IMR-90 (cell line): ENCODE data around the gene TMUB1. TPM values are rescaled to one million over a fixed set of nuclear protein-coding genes. Genes with fewer than 3 reads are reported as not detected.

Experiments used
- ATAC-seq: fragments of 200-7000 bp; cut with Tn5 transposase; 2 replicates; pipeline ENCODE4 v1.9.1; 2020; ENCODE audit warnings: low read depth, mild to moderate bottlenecking, moderate library complexity
- BruUV-seq: library from RNA; stranded (reverse); fragments of 400-500 nt; replicated peaks from 2 replicates; lab custom pipeline; 2021; lab: Mats Ljungman, UMichigan
- CTCF ChIA-PET: fragments of 300-600 bp; formaldehyde crosslinking; extraction: SDS; loops from one replicate; lab custom pipeline; 2021; ENCODE audit warnings: antibody characterized with exemption; lab: Yijun Ruan, JAX
- POLR2A ChIA-PET: fragments of 300-600 bp; sonication (Branson Sonifier 250); formaldehyde crosslinking; loops from one replicate; lab custom pipeline; 2022; ENCODE audit warnings: antibody characterized with exemption; ENCODE audit not compliant: unreplicated experiment; lab: Charles Lee
- DNase-seq: peaks from one replicate; pipeline ENCODE4 v3.0.0; 2013
- H2AFZ ChIP-seq: replicated peaks from 2 replicates; pipeline ENCODE3; 2013; ENCODE audit warnings: low read length, mild to moderate bottlenecking; ENCODE audit not compliant: poor library complexity
- H2AK5ac ChIP-seq: 2 replicates; pipeline ENCODE4 v1.6.1; 2013; ENCODE audit warnings: low read depth, low read length, inconsistent platforms
- H2AK9ac ChIP-seq: replicated peaks from 2 replicates; pipeline ENCODE3; 2013; ENCODE audit warnings: mild to moderate bottlenecking, low read depth, low read length, moderate library complexity; ENCODE audit not compliant: poor library complexity
- H2BK120ac ChIP-seq: 2 replicates; pipeline ENCODE4 v1.6.1; 2013; ENCODE audit warnings: low read depth, low read length, inconsistent platforms
- H2BK15ac ChIP-seq: 3 replicates; pipeline ENCODE4 v1.6.1; 2013; ENCODE audit warnings: low read depth, low read length, inconsistent platforms
- H2BK20ac ChIP-seq: 2 replicates; pipeline ENCODE4 v1.6.1; 2013; ENCODE audit warnings: low read depth, mild to moderate bottlenecking, inconsistent platforms, low read length, moderate library complexity
- H2BK5ac ChIP-seq: 2 replicates; pipeline ENCODE4 v1.6.1; 2013; ENCODE audit warnings: mild to moderate bottlenecking, low read depth, low read length, inconsistent platforms; ENCODE audit not compliant: poor library complexity, severe bottlenecking
- H3K14ac ChIP-seq: replicated peaks from 2 replicates; pipeline ENCODE4 v1.6.1; 2013; ENCODE audit warnings: low read depth, low read length, inconsistent platforms
- H3K18ac ChIP-seq: 2 replicates; pipeline ENCODE4 v1.6.1; 2013; ENCODE audit warnings: low read depth, low read length, control low read depth
- H3K23ac ChIP-seq: 2 replicates; pipeline ENCODE4 v1.6.1; 2013; ENCODE audit warnings: low read depth, low read length, inconsistent platforms
- H3K27ac ChIP-seq: 2 replicates; pipeline ENCODE4 v1.5.1; 2013; ENCODE audit warnings: mild to moderate bottlenecking, control low read depth, low read length; ENCODE audit not compliant: insufficient read depth
- H3K27me3 ChIP-seq: 2 replicates; pipeline ENCODE4 v1.6.1; 2013; ENCODE audit warnings: low read length; ENCODE audit not compliant: control insufficient read depth, insufficient read depth
- H3K36me3 ChIP-seq: 2 replicates; pipeline ENCODE4 v1.6.1; 2013; ENCODE audit warnings: low read length, mixed read lengths; ENCODE audit not compliant: control insufficient read depth, insufficient read depth
- H3K4ac ChIP-seq: 2 replicates; pipeline ENCODE4 v1.6.1; 2013; ENCODE audit warnings: low read depth, low read length, inconsistent platforms
- H3K4me1 ChIP-seq: 2 replicates; pipeline ENCODE4 v1.6.1; 2013; ENCODE audit warnings: low read length, mixed read lengths; ENCODE audit not compliant: control insufficient read depth, insufficient read depth
- H3K4me2 ChIP-seq: 2 replicates; pipeline ENCODE4 v1.6.1; 2013; ENCODE audit warnings: low read depth, mild to moderate bottlenecking, control low read depth, low read length, moderate library complexity
- H3K4me3 ChIP-seq: 2 replicates; pipeline ENCODE4 v1.5.1; 2013; ENCODE audit warnings: low read depth, mild to moderate bottlenecking, control low read depth, low read length, moderate library complexity; ENCODE audit not compliant: insufficient read depth
- H3K56ac ChIP-seq: 2 replicates; pipeline ENCODE4 v1.6.1; 2013; ENCODE audit warnings: low read length, inconsistent platforms; ENCODE audit not compliant: insufficient read depth; ENCODE audit errors: extremely low read depth
- H3K79me1 ChIP-seq, 2 experiments: 2 replicates each; pipeline ENCODE4 v1.6.1; 2013; ENCODE audit warnings: low read length in 2 of 2, inconsistent platforms in 1 of 2, low read depth in 1 of 2
- H3K9ac ChIP-seq: 2 replicates; pipeline ENCODE4 v1.6.1; 2013; ENCODE audit warnings: low read depth, low read length, control low read depth
- H3K9me1 ChIP-seq: 2 replicates; pipeline ENCODE4 v1.6.1; 2013; ENCODE audit warnings: low read length, inconsistent platforms; ENCODE audit not compliant: insufficient read depth
- H3K9me3 ChIP-seq: 2 replicates; pipeline ENCODE4 v1.6.1; 2013; ENCODE audit warnings: low read length; ENCODE audit not compliant: control insufficient read depth, insufficient read depth
- H4K20me1 ChIP-seq: 2 replicates; pipeline ENCODE4 v1.6.1; 2013; ENCODE audit warnings: low read length, inconsistent platforms; ENCODE audit not compliant: insufficient read depth
- H4K5ac ChIP-seq: 2 replicates; pipeline ENCODE4 v1.6.1; 2013; ENCODE audit warnings: mild to moderate bottlenecking, low read depth, low read length, control low read depth
- H4K8ac ChIP-seq, 2 experiments: 2 replicates each; pipeline ENCODE4 v1.6.1; 2013; ENCODE audit warnings: low read depth in 2 of 2, low read length in 2 of 2, control low read depth in 1 of 2, inconsistent platforms in 1 of 2
- H4K91ac ChIP-seq: 2 replicates; pipeline ENCODE4 v1.6.1; 2013; ENCODE audit warnings: low read depth, low read length, inconsistent platforms; ENCODE audit not compliant: insufficient read depth
- BHLHE40 ChIP-seq: fragments of 150-350 bp; IDR thresholded peaks from 2 replicates; pipeline ENCODE4 v1.6.1; 2016; ENCODE audit warnings: mild to moderate bottlenecking, low read depth, low read length
- CEBPB ChIP-seq: IDR thresholded peaks from 2 replicates; pipeline ENCODE4 v1.6.1; 2012; ENCODE audit warnings: low read depth, low read length, improper control_type of control experiment
- CTCF ChIP-seq: conservative IDR thresholded peaks from 2 replicates; pipeline ENCODE4 v1.5.1; 2012; ENCODE audit warnings: mild to moderate bottlenecking, low read depth, low read length, improper control_type of control experiment
- ELK1 ChIP-seq: fragments of 150-350 bp; IDR thresholded peaks from 2 replicates; pipeline ENCODE4 v1.6.1; 2016; ENCODE audit warnings: low read depth, mild to moderate bottlenecking, low read length, moderate library complexity, borderline replicate concordance
- FOS ChIP-seq: fragments of 150-350 bp; IDR thresholded peaks from 2 replicates; pipeline ENCODE4 v1.6.1; 2016; ENCODE audit warnings: low read depth, low read length
- MAFK ChIP-seq: IDR thresholded peaks from 2 replicates; pipeline ENCODE4 v1.6.1; 2012; ENCODE audit warnings: low read depth, low read length, improper control_type of control experiment
- MAZ ChIP-seq: IDR thresholded peaks from 2 replicates; pipeline ENCODE4 v1.6.1; 2012; ENCODE audit warnings: low read depth, mild to moderate bottlenecking, low read length, improper control_type of control experiment, moderate library complexity, borderline replicate concordance
- MXI1 ChIP-seq: IDR thresholded peaks from 2 replicates; pipeline ENCODE4 v1.6.1; 2012; ENCODE audit warnings: low read depth, mild to moderate bottlenecking, low read length, moderate library complexity, borderline replicate concordance
- NFE2L2 ChIP-seq: fragments of 150-350 bp; IDR thresholded peaks from 2 replicates; pipeline ENCODE4 v1.6.1; 2016; ENCODE audit warnings: low read depth, mild to moderate bottlenecking, low read length
- POLR2A ChIP-seq: IDR thresholded peaks from 2 replicates; pipeline ENCODE4 v1.6.1; 2012; ENCODE audit warnings: mild to moderate bottlenecking, low read depth, low read length
- RAD21 ChIP-seq: IDR thresholded peaks from 2 replicates; pipeline ENCODE4 v1.6.1; 2012; ENCODE audit warnings: low read length, improper control_type of control experiment
- RCOR1 ChIP-seq: IDR thresholded peaks from 2 replicates; pipeline ENCODE4 v1.6.1; 2012; ENCODE audit warnings: mild to moderate bottlenecking, low read length, improper control_type of control experiment; ENCODE audit not compliant: insufficient replicate concordance
- RFX5 ChIP-seq: IDR thresholded peaks from 2 replicates; pipeline ENCODE4 v1.8.0; 2012; ENCODE audit warnings: low read depth, mild to moderate bottlenecking, low read length, moderate library complexity
- SMC3 ChIP-seq: fragments of 150-350 bp; IDR thresholded peaks from 2 replicates; pipeline ENCODE4 v1.6.1; 2016; ENCODE audit warnings: low read depth, mild to moderate bottlenecking, antibody characterized with exemption, low read length, moderate library complexity
- WGBS, 2 experiments: methylation state at CpG; one replicate each; pipeline versions ENCODE4 v1.1.5 to v1.1.7; 2013; ENCODE audit warnings: missing lambda C conversion rate in 2 of 2; ENCODE audit not compliant: insufficient read length in 1 of 2; ENCODE audit errors: extremely low coverage in 2 of 2; 5-methylcytosine and 5-hydroxymethylcytosine counted together
- dilution Hi-C: fragments of 300-500 bp; cut with HindIII; formaldehyde crosslinking; loops from one replicate; pipeline ENCODE4 v1.14.3; 2018; ENCODE audit warnings: low sequenced_read_pairs; ENCODE audit not compliant: unreplicated experiment
- in situ Hi-C: fragments of 300-500 bp; cut with MboI; formaldehyde crosslinking; loops from 3 replicates; pipeline ENCODE4 v1.14.3; 2019; ENCODE audit warnings: low sequenced_read_pairs, inconsistent platforms, mixed read lengths
- intact Hi-C: fragments of 100-400 bp; cut with micrococcal nuclease; formaldehyde crosslinking; loops from 2 replicates; pipeline ENCODE4 v1.10.0; 2022
- polyA plus RNA-seq, 3 experiments: library from polyadenylated mRNA; depleted of rRNA; stranded (reverse); fragments of >200 nt; gene quantifications; 2 replicates each; pipeline ENCODE4 v1.2.3, GENCODE V29; 2012; ENCODE audit warnings: low replicate concordance in 1 of 3
- total RNA-seq: library from RNA; depleted of rRNA; stranded (reverse); fragments of >200 nt; gene quantifications from 2 replicates; pipeline ENCODE4 v1.2.3, GENCODE V29; 2012

Gene TMUB1
- total and polyA plus RNA-seq, 2 of the 4 experiments (the other 2 are of a cell fraction), result 6.8 to 29.8 TPM

- TF ChIP-seq RAD21, result no peak
These were observed 18.5 kb upstream of the TMUB1 start (continued) for GRCh38 chr7:151101621-151102396.

- H3K4ac ChIP-seq, result no peak overlapping the region
- in situ Hi-C loops, result loop anchor here (10.0 to 25.0 kb wide), 2 partner anchors 196 to 314 kb away; no protein-coding TSS in a partner anchor
- dilution Hi-C loops, result no loop called here
- H2AK5ac ChIP-seq, result no peak overlapping the region
- peaks cover 7% of the 10 kb centered on the region; the same call in 1 of the 2 replicates for H3K9me1 ChIP-seq
- H3K79me1 ChIP-seq, result peaks cover 20 to 89% of the 10 kb centered on the region in 2 experiments
- no peak overlapping the region for H2BK15ac ChIP-seq
- H3K4me2 ChIP-seq, result no peak overlapping the region
- no peak overlapping the region for H2BK120ac ChIP-seq
- H3K56ac ChIP-seq, result no peak overlapping the region
- TF ChIP-seq SMC3 (no peak), MXI1 (no peak), RCOR1 (no peak), RAD21 (no peak), NFE2L2 (no peak), MAFK (no peak), BHLHE40 (no peak), MAZ (no peak), ELK1 (no peak), CTCF (no peak), FOS (no peak), POLR2A (no peak), RFX5 (no peak), CEBPB (no peak)
- no peak overlapping the region for H3K23ac ChIP-seq
- no peak overlapping the region for H3K27ac ChIP-seq
- H3K27me3 ChIP-seq, result no peaks in the 10 kb centered on the region
- no TSS peak for BruUV-seq
- H3K9me3 ChIP-seq, result no peaks in the 10 kb centered on the region
- H3K9ac ChIP-seq, result no peak overlapping the region
- intact Hi-C loops, result no loop called here
- no peak overlapping the region for H2BK20ac ChIP-seq
- no CpG with 5 or more reads among the region's 10 CpGs for WGBS, 2 experiments
- DNase-seq (no peak), ATAC-seq (no peak)
- no peak overlapping the region for H2AFZ ChIP-seq
- H4K91ac ChIP-seq, result no peak overlapping the region
- ChIA-PET POLR2A (no interaction called here), CTCF (interaction anchor here (1.2 kb wide), 1 partner anchor 8 kb away, joined by 3 read pairs; no protein-coding TSS in a partner anchor)
- H2AK9ac ChIP-seq, result no peak overlapping the region
- no peak overlapping the region for H2BK5ac ChIP-seq
- peaks cover 90% of the 10 kb centered on the region for H4K20me1 ChIP-seq
- H3K36me3 ChIP-seq, result 0 out of 2 replicates have a peak, but pooled peaks cover 1% of the 10 kb centered on the region
- no peak overlapping the region for H3K4me3 ChIP-seq
- no peak overlapping the region for H3K14ac ChIP-seq
- no peak overlapping the region for H3K18ac ChIP-seq
- peaks cover 11% of the 10 kb centered on the region for H3K4me1 ChIP-seq
- no peak overlapping the region for H4K5ac ChIP-seq
- no peak overlapping the region for H4K8ac ChIP-seq
These were observed 17.6 kb upstream of the TMUB1 start for GRCh38 chr7:151100921-151101320.
